Effector CD8-positive, alpha-beta T cell (primary cell): Measurements from ENCODE around the gene TCOF1.
A peak's percentile ranks its signal among the peaks of the same experiment; 100 is the strongest.

Experiments used
- DNase-seq: peaks from one replicate; lab custom pipeline; 2025; lab: John Stamatoyannopoulos, UW
- total RNA-seq, 4 experiments: gene quantifications; one replicate each; lab custom pipeline; 2026; lab: John Stamatoyannopoulos, UW

Gene TCOF1, protein sequence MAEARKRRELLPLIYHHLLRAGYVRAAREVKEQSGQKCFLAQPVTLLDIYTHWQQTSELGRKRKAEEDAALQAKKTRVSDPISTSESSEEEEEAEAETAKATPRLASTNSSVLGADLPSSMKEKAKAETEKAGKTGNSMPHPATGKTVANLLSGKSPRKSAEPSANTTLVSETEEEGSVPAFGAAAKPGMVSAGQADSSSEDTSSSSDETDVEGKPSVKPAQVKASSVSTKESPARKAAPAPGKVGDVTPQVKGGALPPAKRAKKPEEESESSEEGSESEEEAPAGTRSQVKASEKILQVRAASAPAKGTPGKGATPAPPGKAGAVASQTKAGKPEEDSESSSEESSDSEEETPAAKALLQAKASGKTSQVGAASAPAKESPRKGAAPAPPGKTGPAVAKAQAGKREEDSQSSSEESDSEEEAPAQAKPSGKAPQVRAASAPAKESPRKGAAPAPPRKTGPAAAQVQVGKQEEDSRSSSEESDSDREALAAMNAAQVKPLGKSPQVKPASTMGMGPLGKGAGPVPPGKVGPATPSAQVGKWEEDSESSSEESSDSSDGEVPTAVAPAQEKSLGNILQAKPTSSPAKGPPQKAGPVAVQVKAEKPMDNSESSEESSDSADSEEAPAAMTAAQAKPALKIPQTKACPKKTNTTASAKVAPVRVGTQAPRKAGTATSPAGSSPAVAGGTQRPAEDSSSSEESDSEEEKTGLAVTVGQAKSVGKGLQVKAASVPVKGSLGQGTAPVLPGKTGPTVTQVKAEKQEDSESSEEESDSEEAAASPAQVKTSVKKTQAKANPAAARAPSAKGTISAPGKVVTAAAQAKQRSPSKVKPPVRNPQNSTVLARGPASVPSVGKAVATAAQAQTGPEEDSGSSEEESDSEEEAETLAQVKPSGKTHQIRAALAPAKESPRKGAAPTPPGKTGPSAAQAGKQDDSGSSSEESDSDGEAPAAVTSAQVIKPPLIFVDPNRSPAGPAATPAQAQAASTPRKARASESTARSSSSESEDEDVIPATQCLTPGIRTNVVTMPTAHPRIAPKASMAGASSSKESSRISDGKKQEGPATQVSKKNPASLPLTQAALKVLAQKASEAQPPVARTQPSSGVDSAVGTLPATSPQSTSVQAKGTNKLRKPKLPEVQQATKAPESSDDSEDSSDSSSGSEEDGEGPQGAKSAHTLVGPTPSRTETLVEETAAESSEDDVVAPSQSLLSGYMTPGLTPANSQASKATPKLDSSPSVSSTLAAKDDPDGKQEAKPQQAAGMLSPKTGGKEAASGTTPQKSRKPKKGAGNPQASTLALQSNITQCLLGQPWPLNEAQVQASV (N-terminal part only)
- 152 to 173 (median 164) reads per million in 4 experiments for total RNA-seq

DNA sequence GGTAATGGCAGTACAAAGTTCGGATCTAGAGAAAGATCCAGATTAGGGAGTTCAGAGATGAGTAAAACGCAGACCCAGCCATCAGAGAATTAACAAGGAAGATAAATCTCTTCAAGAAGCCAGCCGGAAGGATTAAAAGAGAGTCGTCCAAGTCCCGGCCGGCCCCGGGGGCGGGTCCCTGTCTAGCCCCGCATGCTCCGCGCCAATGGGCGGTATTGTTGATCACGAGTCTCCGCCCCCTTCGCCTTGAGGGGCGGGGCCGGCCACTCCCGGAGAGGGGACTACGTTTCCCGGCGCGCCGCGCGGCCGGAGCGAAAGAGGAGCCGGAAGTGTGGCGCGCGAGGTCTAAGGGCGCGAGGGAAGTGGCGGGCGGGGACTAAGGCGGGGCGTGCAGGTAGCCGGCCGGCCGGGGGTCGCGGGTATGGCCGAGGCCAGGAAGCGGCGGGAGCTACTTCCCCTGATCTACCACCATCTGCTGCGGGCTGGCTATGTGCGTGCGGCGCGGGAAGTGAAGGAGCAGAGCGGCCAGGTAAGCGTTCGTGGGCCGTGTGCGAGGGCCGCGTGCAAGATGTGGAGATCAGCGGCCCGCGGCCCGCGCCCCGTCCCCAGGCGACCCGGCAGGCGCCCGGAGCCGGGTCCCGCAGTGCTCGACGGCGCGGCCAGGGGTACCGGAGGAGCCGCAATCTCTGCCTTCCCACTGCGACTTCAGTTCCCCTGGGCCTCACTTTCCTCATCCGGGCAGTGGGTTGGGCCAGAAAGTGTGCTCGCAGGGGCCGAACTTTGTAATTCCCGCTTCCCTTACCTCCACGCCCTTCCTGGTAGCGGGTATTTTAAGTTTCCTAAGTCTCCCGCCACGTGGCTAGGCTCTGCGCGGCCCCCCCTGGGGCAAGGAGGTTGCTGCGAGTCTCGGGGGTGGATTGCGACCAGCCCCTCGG lies at the start of gene TCOF1:
Gene TCOF1 (plus strand): TSS at position 372 of the 935 bp plus-strand sequence. CDS start 50 bp downstream, at position 422.
- peak; percentile 97 for DNase-seq

DNA sequence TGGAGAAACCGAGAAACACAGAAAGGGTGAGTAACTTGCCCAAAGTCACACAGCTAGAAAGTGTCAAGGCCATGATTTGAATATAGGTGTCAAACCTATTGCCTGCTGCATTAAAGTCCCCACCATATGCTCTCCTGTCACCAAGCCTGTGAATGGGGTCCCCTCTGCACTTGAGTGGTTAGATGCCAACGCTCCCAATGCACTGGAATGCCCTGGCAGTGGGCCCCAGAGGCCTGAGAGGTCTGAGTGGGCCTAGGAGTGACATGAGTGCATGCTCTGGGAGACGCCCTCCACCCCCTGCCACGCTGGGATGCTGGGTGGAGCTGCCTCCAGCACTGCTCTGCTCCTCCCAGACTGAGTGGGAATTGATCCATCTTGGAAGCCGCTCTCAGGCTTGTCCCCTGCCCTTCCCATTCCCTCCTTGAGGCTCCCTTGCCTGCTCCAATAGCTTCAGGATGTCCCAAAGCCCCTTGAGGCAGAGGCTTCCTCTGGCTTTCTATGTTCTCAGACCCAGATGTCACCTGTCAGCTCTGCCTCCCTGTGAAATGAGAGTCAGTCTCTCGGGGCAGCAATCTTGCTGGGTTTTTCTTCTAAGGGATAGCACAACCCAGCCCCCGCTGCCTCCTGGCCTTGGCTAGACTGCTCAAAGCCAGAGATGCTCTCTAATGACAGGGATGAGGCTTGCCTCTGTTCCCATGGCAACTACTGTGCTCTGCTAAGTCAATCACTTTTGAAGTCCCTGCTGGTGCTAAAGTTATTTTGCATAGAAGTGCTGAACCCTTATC lies 48.2 kb upstream of the TCOF1 start:
- no peak for DNase-seq

GRCh38 chr5:150309886-150310239 lies 47.6 kb upstream of the TCOF1 start:
- DNase-seq: no peak

GRCh38 chr5:150310246-150310645 lies 47.3 kb upstream of the TCOF1 start:
- no peak for DNase-seq

GRCh38 chr5:150311015-150311692 lies 46.3 kb upstream of the TCOF1 start:
- no peak for DNase-seq

- DNase-seq: no peak
Observed at GRCh38 chr5:150312518-150312917, 45.0 kb upstream of the TCOF1 start.

GRCh38 chr5:150313501-150313900 lies 44.0 kb upstream of the TCOF1 start:
- DNase-seq: no peak

GRCh38 chr5:150313921-150314716 lies 43.4 kb upstream of the TCOF1 start:
- no peak for DNase-seq

- DNase-seq: no peak
Observed at GRCh38 chr5:150315245-150315644, 42.3 kb upstream of the TCOF1 start.

DNA sequence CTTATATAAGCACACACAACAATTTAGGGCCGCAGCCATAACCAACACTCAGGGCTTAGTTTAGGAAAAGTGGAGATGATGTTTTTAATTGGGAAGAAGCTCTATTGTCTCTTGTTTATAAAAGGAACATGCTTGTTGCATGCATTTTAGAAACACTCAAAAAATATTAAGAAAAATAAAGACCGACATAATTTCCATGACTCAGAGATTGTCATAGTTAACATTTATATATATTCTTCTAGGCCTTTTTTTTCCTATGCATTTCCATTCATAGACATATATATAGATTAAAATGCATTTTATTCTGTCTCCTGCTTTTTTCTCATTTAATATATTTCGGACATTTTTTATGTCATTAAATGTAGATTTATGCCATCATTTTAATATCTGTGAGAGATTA lies 41.2 kb upstream of the TCOF1 start:
- no peak for DNase-seq

- DNase-seq: no peak
Observed at GRCh38 chr5:150317048-150318003, 40.2 kb upstream of the TCOF1 start.

GRCh38 chr5:150318613-150319483 lies 38.6 kb upstream of the TCOF1 start:
- DNase-seq: no peak

- DNase-seq: no peak
Observed at GRCh38 chr5:150319484-150319790, 38.1 kb upstream of the TCOF1 start.

DNA sequence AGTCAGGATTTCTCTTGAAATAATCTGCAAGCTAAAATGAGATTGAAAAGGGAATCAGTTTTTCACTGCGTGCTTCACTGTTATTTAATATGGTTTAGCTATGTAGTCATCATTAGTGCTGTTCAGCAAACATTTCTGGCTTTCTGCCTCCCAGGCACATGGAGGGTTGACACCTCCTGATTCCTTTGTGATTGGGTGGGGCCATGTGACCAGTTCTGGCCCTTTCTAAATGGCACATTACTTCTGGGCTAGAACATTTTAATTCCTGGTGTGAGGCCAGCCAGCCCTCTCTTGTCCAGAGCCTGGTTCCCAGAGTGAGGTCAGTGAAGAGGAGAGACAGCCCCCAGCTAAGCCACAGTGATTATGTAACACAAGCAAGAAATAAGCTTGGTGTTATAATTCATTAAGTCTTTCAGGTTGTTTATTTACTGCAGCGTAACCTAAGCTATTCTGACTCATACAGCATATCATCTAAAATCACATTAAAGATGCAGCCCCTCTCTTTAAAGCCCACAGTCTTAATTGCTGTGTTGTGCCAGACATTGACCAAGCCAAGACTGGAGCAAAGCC lies 37.4 kb upstream of the TCOF1 start:
- no peak for DNase-seq

DNA sequence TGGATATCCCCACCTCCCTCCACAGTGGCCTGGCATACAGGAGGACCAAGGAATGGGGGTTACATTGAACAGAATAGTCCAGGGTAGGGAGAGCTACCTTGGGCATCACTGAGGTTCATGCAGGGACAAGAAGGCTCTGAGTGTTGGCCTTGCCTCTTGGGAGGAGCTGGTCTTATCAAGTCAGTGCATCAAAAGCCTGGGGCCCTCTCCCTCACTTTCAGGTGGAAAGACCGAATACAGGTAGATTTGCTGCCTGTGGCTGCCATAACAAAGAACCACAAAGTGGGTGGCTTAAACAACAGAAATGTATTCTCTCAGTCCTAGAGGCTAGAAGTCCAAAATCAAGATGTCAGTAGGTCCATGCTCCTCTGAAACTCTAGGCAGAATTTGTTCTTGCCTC lies 36.3 kb upstream of the TCOF1 start:
- no peak for DNase-seq

GRCh38 chr5:150321784-150322183 lies 35.7 kb upstream of the TCOF1 start:
- DNase-seq: no peak
